Ovary (tissue), 9 donors: ENCODE data around the gene DACH1. TPM values are rescaled to one million over a fixed set of nuclear protein-coding genes. Genes with fewer than 3 reads are reported as not detected.
"Not testable (repeated sequence)": the region's sequence is repeated elsewhere in the genome, so short reads cannot be mapped to it uniquely, and the experiment has no call there.

Source experiments
- DNase-seq, 5 donors: peaks; one replicate each; pipeline ENCODE4 v3.0.0-alpha.2; 2019 to 2020
- H3K27ac ChIP-seq, 2 donors: fragments of 200-600 bp; one replicate each; pipeline versions ENCODE4 v1.5.1 to v1.8.0; 2019 to 2022
- H3K27me3 ChIP-seq: fragments of 200-600 bp; one replicate; pipeline ENCODE4 v1.8.0; 2022
- H3K36me3 ChIP-seq: fragments of 200-600 bp; sonication (generic); one replicate; pipeline ENCODE4 v1.5.1; 2019
- H3K4me1 ChIP-seq: one replicate; pipeline ENCODE4 v1.8.1; 2013; ENCODE audit warnings: mild to moderate bottlenecking, moderate library complexity; ENCODE audit not compliant: insufficient read depth
- H3K4me3 ChIP-seq: fragments of 200-600 bp; sonication (generic); one replicate; pipeline ENCODE4 v1.5.1; 2017
- H3K9me3 ChIP-seq, 2 donors: fragments of 200-600 bp in 1 of 2; sonication (generic) in 1 of 2; one replicate each; pipeline versions ENCODE4 v1.5.1 to v1.8.1; 2013 to 2019; ENCODE audit warnings: mild to moderate bottlenecking in 1 of 2, moderate library complexity in 1 of 2
- CTCF ChIP-seq, 3 donors: fragments of 450-650 bp in 2 of 3; fragments of 200-600 bp in 1 of 3; IDR thresholded peaks; one replicate each; pipeline versions ENCODE4 v1.5.1 to v1.8.0; 2016 to 2022; ENCODE audit warnings: antibody characterized with exemption in 3 of 3, mild to moderate bottlenecking in 1 of 3
- EP300 ChIP-seq: sonication (generic); formaldehyde crosslinking; IDR thresholded peaks from one replicate; pipeline ENCODE4 v1.6.1; 2017; ENCODE audit warnings: antibody characterized with exemption
- POLR2A ChIP-seq: fragments of 450-650 bp; IDR thresholded peaks from one replicate; pipeline ENCODE4 v1.6.1; 2017; ENCODE audit warnings: antibody characterized with exemption, mild to moderate bottlenecking, moderate library complexity
- WGBS, 3 donors: extraction: QIAGEN DNeasy Blood & Tissue Kit in 1 of 3; methylation state at CpG; one replicate each; pipeline versions ENCODE4 v1.1.5 to v1.1.7; 2013 to 2017; 5-methylcytosine and 5-hydroxymethylcytosine counted together
- intact Hi-C, 4 donors: fragments of 100-400 bp; cut with DNase I; formaldehyde crosslinking; loops; one replicate each; pipeline versions ENCODE4 v1.11.0 to v1.15.1; 2022 to 2023
- polyA plus RNA-seq, 2 donors: library from polyadenylated mRNA; stranded (reverse); fragments of 200-250 nt in 1 of 2; fragments of 350-450 nt in 1 of 2; fragmentation: Illumina TruSeq in 1 of 2; extraction: RNeasy Lipid Tissue Mini Kit (QIAGEN cat#74804) in 1 of 2; gene quantifications; one replicate each; pipeline ENCODE4 v1.2.3, GENCODE V29; 2013 to 2014
- total RNA-seq, 7 donors: library from RNA; depleted of rRNA in 2 of 7; stranded (reverse); fragments of >200 nt in 2 of 7; fragmentation: NEBNext Ultra II Directional in 3 of 7; extraction: Animal tissue kit (Norgen Biotek cat#: 25700) in 3 of 7; gene quantifications; one replicate each; pipeline versions ENCODE4 v1.1.0 to v1.2.4, GENCODE V29; 2016 to 2023
- donor health status: DM: no; HTN: no; CAD: no; lungs with moderate emphysema.
- donor health status: DM: no; HTN: no; CAD: no.
- donor health status: Bipolar disorder and iron deficiency.
- donor health status: DM: yes; HTN: yes; CAD: no.
- donor health status: DM: no; HTN: no; CAD: no.
- donor health status: DM: yes; HTN: yes; CAD: no.

The DACH1 gene
- total and polyA plus RNA-seq, 9 donors = 0.91 to 3.2 (median 1.7) TPM

GRCh38 chr13:71789037-71789436, 78.0 kb downstream of the DACH1 start:
- intact Hi-C loops = no loop called here

GRCh38 chr13:71787414-71787813, 79.6 kb downstream of the DACH1 start:
- TF ChIP-seq EP300 (no peak), POLR2A (no peak), CTCF (IDR thresholded peaks at IDR 0.05) (no peak)
- H3K36me3 ChIP-seq = no peaks in the 10 kb centered on the region
- intact Hi-C loops = no loop called here
- H3K27me3 ChIP-seq = no peaks in the 10 kb centered on the region
- 78 to 83% (median 80%) methylated on average over 9 of the region's 9 CpGs for WGBS, 3 donors
- no peaks in the 10 kb centered on the region for H3K9me3 ChIP-seq
- H3K4me1 ChIP-seq = no peaks in the 10 kb centered on the region
- H3K27ac ChIP-seq = no peak overlapping the region
- no peak overlapping the region for H3K4me3 ChIP-seq
- no peak for DNase-seq

More at GRCh38 chr13:71789037-71789436, 78.0 kb downstream of the DACH1 start:
- no peak overlapping the region for H3K4me3 ChIP-seq
- DNase-seq = no peak
- H3K36me3 ChIP-seq = no peaks in the 10 kb centered on the region
- TF ChIP-seq EP300 = no peak
- TF ChIP-seq CTCF (IDR thresholded peaks at IDR 0.05) = no peak
- no peak for TF ChIP-seq POLR2A
- H3K27ac ChIP-seq = no peak overlapping the region
- H3K27me3 ChIP-seq = no peaks in the 10 kb centered on the region
- H3K9me3 ChIP-seq = no peaks in the 10 kb centered on the region
- no peaks in the 10 kb centered on the region for H3K4me1 ChIP-seq

- intact Hi-C loops = no loop called here
- Histone ChIP-seq H3K4me1 (no peaks in the 10 kb centered on the region), H3K36me3 (no peaks in the 10 kb centered on the region), H3K4me3 (no peak overlapping the region), H3K9me3 (no peaks in the 10 kb centered on the region), H3K27me3 (no peaks in the 10 kb centered on the region), H3K27ac (no peak overlapping the region)
- WGBS, 3 donors = 83 to 89% (median 86%) methylated on average over 4 of the region's 4 CpGs
- no peak for DNase-seq
- TF ChIP-seq CTCF (IDR thresholded peaks at IDR 0.05) (no peak), POLR2A (no peak), EP300 (no peak)
These were observed 80.1 kb downstream of the DACH1 start for GRCh38 chr13:71786875-71787274.

- no peak for DNase-seq
- H3K36me3 ChIP-seq = no peaks in the 10 kb centered on the region
- H3K27ac ChIP-seq = no peak overlapping the region
- H3K4me3 ChIP-seq = no peak overlapping the region
- no peak for TF ChIP-seq EP300
- TF ChIP-seq CTCF (IDR thresholded peaks at IDR 0.05) = no peak
- no peak for TF ChIP-seq POLR2A
- intact Hi-C loops = no loop called here
- WGBS, 3 donors = 89 to 91% (median 90%) methylated on average over 2 of the region's 2 CpGs
- no peaks in the 10 kb centered on the region for H3K27me3 ChIP-seq
- H3K4me1 ChIP-seq = no peaks in the 10 kb centered on the region
- no peaks in the 10 kb centered on the region for H3K9me3 ChIP-seq
These were observed 81.6 kb downstream of the DACH1 start for GRCh38 chr13:71785361-71785760.

- H3K27me3 ChIP-seq = no peaks in the 10 kb centered on the region
- 86 to 89% (median 87%) methylated on average over 5 of the region's 5 CpGs for WGBS, 3 donors
These were observed 86.5 kb downstream of the DACH1 start for GRCh38 chr13:71780546-71780945.

GRCh38 chr13:71778998-71779397, 88.0 kb downstream of the DACH1 start:
- H3K9me3 ChIP-seq, H3K36me3 ChIP-seq, H3K4me1 ChIP-seq, H3K4me3 ChIP-seq, H3K27me3 ChIP-seq, H3K27ac ChIP-seq, intact Hi-C loops, DNase-seq: not testable (repeated sequence)
- WGBS, 3 donors = 70 to 93% (median 93%) methylated on average over 6 to 11 of the region's 11 CpGs

More at GRCh38 chr13:71780546-71780945, 86.5 kb downstream of the DACH1 start:
- intact Hi-C loops = no loop called here
- Histone ChIP-seq H3K9me3 (no peaks in the 10 kb centered on the region), H3K4me3 (no peak overlapping the region), H3K27ac (no peak overlapping the region), H3K36me3 (no peaks in the 10 kb centered on the region), H3K4me1 (no peaks in the 10 kb centered on the region)
- no peak for DNase-seq
- TF ChIP-seq EP300 (no peak), CTCF (IDR thresholded peaks at IDR 0.05) (no peak), POLR2A (no peak)
